ENCODE results near the gene S100A3.

GRCh38 chr1:153587314-153587713, 38.3 kb upstream of the S100A3 start:
- TF ChIP-seq CTCF (IDR thresholded peaks at IDR 0.05; ENCODE audit: insufficient read depth, low read length, poor library complexity, severe bottlenecking), result no peak
- no peak for TF ChIP-seq EZH2phosphoT487 (conservative IDR thresholded peaks at IDR 0.05; ENCODE audit: low read length)

Data from SU-DHL-6 (cell line).